HTR-8/SVneo (cell line): ENCODE data around the gene ABCG4.
"Not testable (repeated sequence)": the region's sequence is repeated elsewhere in the genome, so short reads cannot be mapped to it uniquely, and the experiment has no call there.

ENCODE experiments used
- DNase-seq: peaks from one replicate; pipeline ENCODE4 v3.0.0; 2011; ENCODE audit warnings: low spot score, mixed read lengths; ENCODE audit not compliant: insufficient read length
- FAIRE-seq: peaks from 2 replicates; lab custom pipeline; 2011; peaks lifted over from hg19 to GRCh38; lab: Jason Lieb, UNC

Gene ABCG4

DNA sequence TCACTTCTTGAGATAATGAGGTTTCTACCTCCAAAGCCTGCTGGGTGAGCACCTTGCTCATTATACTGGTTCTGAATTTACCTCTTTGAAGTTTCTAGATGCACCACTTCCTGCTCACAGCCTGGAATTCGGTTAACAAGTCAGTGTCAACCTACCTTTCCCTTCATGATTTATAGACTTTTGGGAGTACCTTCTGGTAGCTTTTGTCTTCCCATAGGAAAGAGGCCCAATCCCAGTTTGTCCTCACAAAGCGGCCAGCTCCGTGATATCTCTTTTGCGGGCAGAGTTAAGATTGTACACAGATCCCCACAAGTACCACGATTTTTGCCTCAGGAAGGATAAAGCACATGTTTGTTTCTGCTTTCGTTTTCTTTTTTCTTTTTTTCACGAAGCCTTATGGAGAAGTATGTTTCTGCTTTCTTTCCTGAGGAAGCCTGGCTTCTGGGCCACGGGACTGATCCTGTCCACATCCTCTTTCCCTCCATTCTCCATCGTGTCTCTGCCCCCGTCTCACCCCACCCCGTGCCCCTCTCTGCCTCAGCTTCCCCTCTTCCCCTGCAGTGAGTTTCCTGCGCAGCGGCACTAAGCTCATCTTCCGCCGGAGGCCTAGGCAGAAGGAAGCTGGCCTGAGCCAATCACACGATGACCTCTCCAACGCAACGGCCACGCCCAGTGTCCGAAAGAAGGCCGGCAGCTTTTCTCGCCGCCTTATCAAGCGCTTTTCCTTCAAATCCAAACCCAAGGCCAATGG is 33.2 kb upstream of the ABCG4 start:
- DNase-seq (no peak), FAIRE-seq (no peak)

- DNase-seq, result no peak
- FAIRE-seq, result no peak
Measured at GRCh38 chr11:119116235-119116594, 32.6 kb upstream of the ABCG4 start.

DNA sequence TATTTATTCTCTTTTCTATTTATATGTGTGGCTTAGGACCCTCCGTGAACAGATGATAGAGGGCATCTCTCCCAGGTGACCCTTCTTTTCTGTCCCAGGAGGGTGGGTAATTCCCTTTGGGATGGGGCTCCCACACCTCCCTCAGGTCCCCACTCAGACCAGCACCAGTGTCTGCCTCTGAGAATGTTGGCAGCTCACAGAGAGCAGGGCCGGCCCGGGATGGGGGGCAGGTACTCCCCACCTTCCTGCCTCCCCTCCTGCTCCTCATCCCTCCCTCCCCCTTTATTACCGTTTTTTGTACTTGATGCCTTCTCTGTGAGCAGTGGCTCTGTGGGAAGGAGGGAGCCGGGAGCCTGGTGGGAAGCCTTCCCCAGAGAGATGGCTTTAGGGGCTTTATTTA is 32.3 kb upstream of the ABCG4 start:
- FAIRE-seq, result no peak
- no peak for DNase-seq

DNA sequence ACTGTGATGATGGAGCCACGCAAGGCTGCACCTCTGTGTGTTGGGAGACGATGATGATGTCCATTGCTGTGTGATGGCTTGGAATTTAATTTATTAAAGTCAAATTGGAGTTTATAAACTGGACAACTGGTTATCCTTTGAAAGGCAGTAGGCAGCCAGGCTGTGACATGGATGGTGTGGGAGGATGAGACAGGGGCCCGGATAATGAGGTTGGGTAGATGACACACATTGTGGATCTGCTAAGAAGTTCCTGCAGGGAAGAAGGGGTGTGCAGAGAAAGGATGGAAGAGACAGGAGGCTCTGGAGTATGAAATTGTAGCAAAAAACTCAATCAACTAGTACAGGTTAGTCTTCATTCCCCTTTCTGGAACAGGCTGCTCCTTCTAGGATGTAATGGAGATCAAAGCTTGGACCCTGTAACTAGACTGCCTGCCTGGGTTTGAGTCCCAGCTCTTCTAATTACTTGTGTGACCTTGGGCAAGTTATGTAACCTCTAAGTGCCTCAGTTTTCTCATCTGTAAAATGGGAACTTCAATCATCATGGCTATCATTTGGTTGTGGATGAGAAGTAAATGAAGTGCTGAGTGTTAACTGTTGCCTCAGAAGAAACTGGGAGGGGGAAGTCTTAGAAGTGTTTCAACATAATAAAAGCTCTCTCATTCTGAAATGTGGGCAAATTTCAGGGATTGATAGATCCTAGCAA is 31.7 kb upstream of the ABCG4 start:
- FAIRE-seq (no peak), DNase-seq (no peak)

DNA sequence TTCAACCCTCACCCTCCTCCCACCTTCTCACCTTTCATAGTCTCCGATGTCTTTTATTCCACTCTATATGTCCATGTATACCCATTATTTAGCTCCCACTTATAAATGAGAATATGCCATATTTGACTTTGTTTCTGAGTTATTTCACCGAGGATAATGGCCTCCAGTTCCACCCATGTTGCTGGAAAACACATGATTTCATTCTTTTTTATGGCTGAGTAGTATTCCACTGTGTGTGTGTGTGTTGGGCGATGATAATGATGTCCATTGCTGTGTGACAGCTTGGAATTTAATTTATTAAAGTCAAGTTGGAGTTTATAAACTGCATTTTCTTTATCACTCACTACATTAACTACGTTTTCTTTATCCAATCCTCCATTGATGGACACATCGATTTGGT is 30.6 kb upstream of the ABCG4 start:
- no peak for DNase-seq
- FAIRE-seq, result no peak

- FAIRE-seq (no peak), DNase-seq (no peak)
Measured at GRCh38 chr11:119118946-119119345, 29.9 kb upstream of the ABCG4 start.

DNA sequence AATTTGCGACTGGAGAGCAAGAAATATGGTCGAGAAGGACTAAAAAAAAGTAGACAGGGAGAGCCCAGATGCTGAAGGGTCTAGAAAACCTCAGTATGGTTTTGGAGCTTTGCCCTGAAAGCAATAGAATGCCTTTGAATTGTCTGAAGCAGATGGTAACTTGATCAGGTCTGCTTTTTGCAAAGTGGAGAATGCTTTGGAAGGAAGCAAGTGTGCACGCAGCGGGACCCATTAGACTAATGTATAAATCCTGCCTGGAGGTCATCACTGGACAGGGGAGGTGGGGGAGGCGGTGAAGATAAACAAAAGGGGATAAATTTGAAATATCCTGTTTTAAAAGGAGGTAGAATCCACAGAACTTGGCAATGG is 28.2 kb upstream of the ABCG4 start:
- FAIRE-seq (no peak), DNase-seq (peak; percentile 25)

DNA sequence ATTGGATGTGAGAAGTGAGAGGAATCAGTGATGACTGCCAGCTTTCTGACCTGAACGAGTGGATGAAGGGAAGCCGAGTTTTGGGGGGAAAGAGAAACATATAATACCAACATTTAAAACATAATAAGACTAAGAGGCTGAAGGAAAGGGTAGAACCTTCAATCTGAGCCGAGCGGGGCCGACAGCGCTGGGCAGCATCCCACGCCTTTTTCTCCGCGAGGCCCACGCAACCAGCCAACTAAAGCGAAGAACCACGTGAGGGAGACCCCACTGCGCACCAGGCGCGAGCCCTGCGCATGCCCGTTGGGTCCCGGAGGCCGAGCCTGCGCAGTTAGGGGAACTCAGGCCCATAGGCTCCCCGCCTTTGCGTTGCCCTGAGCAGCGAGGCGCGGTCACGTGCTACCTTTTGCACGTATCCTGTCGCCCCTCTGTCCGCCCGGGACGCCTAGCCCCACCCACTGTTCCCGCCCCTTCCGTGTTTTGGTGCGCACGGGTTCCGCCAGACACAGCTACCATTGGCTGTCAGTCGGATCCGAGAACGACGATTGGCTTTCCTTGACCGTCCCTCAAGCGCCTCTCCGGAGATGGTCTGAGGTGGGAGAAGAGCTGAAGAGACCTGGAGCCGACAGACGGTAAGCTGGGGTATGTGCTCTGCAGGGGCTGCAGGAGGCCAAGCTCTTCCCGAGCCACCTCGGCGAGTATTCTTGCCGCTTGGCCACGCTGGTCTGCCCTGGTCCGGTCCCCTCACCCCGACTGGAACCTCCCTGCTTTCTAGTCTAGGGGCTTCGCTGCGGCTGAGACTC is 27.6 kb upstream of the ABCG4 start, which contains the start of gene HINFP:
TSS of gene HINFP (plus strand) at position 573 of the 803 bp plus-strand sequence. CDS start 5,365 bp downstream, outside the sequence.
- peak; percentile 99 for FAIRE-seq
- peak; percentile 98 for DNase-seq

GRCh38 chr11:119121811-119122124 is 27.1 kb upstream of the ABCG4 start:
- DNase-seq, result no peak
- no peak for FAIRE-seq

DNA sequence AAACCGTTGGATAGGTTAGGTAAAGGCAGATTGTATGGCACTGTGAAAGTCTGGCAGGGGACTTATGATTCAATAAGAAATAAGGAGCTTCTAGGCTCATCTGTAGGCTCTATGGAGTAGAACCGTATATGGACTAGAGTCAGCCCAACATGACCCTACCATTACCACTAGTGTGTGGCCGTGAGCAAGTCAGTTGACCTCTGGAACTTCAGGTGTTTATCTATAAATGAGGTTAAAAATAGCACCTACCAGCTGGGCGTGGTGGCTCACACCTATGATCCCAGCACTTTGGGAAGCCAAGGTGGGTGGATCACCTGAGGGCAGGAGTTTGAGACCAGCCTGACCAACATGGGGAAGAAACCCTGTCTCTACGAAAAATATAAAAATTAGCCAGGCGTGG is 23.0 kb upstream of the ABCG4 start:
- FAIRE-seq (no peak), DNase-seq (no peak)

- DNase-seq (no peak), FAIRE-seq (no peak)
Measured at GRCh38 chr11:119126675-119127268, 22.1 kb upstream of the ABCG4 start.

DNA sequence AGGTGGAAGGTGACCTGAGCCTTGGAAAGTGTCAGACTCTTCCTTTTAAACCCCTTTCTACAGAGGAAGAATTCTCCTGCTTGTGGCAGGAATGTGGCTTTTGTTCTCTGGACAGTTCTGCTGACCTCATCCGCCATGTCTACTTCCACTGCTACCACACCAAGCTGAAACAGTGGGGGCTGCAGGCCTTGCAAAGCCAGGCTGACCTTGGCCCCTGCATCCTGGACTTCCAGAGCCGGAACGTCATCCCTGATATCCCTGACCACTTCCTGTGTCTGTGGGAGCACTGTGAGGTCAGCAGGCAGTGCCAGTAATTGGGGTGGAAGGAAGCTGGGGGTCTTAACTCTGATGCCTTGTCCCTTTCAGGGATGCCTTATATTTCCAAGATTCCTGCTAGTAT is 18.2 kb upstream of the ABCG4 start:
- FAIRE-seq (no peak), DNase-seq (no peak)

- DNase-seq, result no peak
- FAIRE-seq, result no peak
Measured at GRCh38 chr11:119134389-119134978, 14.4 kb upstream of the ABCG4 start.

DNA sequence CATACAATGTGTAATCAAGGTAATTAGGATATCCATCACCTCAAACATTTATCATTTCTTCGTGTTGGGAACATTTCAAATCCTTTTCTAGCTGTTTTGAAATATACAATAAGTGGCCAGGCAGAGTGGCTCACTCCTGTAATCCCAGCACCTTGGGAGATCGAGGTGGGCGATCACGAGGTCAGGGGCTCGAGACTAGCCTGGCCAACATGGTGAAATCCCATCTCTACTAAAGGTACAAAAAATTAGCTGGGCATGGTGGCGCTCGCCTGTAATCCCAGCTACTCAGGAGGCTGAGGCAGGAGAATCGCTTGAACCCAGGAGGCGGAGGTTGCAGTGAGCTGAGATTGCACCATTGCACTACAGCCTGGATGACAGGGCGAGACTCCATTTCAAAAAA is 9.6 kb upstream of the ABCG4 start:
- FAIRE-seq, DNase-seq: not testable (repeated sequence)

GRCh38 chr11:119144825-119145486 is 3.9 kb upstream of the ABCG4 start:
- peak; percentile 86 for FAIRE-seq
- DNase-seq, result peak; percentile 95

DNA sequence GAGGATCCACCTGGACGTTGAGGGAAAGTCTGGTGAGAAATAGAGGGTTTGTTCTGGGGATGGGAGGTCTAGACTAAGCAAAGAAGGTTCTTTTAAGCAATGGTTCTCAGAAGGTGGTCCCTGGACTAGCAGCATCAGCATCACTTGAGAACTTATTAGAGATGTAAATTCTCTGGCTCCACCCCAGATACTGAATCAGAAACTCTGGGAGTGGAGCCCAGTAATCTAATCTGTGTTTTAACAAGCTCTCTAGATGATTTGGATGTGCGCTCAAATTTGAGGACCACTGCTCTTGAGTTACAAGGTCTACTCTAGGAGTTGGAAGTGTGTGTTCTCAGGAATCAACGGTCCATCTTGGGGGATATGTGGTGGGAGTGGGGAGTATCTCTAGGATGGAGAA is 3.3 kb upstream of the ABCG4 start:
- FAIRE-seq (no peak), DNase-seq (no peak)

GRCh38 chr11:119147604-119148333 is 1.1 kb upstream of the ABCG4 start:
- FAIRE-seq (no peak), DNase-seq (no peak)

DNA sequence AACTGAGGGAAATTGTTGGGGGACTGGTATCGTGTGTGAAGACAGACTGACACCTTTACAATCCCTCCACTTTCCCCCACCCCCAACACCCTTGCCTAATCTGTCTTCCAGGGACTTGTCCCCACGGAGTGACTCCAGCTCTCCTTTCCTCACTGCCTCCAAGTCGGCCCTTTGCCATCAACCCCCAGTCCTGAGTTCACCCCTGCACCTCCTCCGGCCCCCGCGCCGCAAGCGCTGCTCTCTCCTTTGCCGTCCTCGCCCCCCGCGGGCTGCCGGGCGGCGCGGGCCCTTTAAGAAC is 183 bp upstream of the ABCG4 start:
- FAIRE-seq, result no peak
- DNase-seq, result no peak

DNA sequence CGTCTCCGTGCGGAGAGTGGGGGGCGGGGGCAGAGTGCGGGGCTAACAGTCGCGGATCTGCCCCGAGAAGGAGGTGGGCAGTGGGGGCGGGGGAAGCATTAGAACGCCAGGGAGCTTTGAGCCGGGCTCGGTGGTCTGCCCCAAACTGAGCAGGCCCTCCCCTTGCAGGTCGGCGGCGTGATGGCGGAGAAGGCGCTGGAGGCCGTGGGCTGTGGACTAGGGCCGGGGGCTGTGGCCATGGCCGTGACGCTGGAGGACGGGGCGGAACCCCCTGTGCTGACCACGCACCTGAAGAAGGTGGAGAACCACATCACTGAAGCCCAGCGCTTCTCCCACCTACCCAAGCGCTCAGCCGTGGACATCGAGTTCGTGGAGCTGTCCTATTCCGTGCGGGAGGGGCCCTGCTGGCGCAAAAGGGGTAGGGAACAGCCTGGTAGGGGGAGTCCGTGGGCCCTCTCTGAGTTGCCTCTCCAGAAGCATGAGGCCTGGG is 979 bp downstream of the ABCG4 start:
- DNase-seq (no peak), FAIRE-seq (no peak)
